Upper lobe of right lung (tissue), 1 donor: ENCODE data around the gene SMIM41. TPM values are rescaled to one million over a fixed set of nuclear protein-coding genes. Genes with fewer than 3 reads are reported as not detected.

Source experiments
- ATAC-seq: fragments of 200-7000 bp; cut with Tn5 transposase; one replicate; pipeline ENCODE4 v1.9.1; 2020; ENCODE audit warnings: mild to moderate bottlenecking, moderate library complexity
- DNase-seq: peaks from one replicate; pipeline ENCODE4 v3.0.0-alpha.2; 2020
- H3K27ac ChIP-seq: fragments of 200-600 bp; one replicate; pipeline ENCODE4 v1.8.0; 2022
- H3K27me3 ChIP-seq: fragments of 200-600 bp; one replicate; pipeline ENCODE4 v1.8.0; 2022; ENCODE audit warnings: mild to moderate bottlenecking
- H3K36me3 ChIP-seq: fragments of 200-600 bp; one replicate; pipeline ENCODE4 v1.8.0; 2022
- H3K4me1 ChIP-seq: fragments of 200-600 bp; one replicate; pipeline ENCODE4 v1.8.0; 2022
- H3K4me3 ChIP-seq: fragments of 200-600 bp; one replicate; pipeline ENCODE4 v1.8.0; 2022; ENCODE audit warnings: mild to moderate bottlenecking
- H3K9me3 ChIP-seq: fragments of 200-600 bp; one replicate; pipeline ENCODE4 v1.8.0; 2022
- CTCF ChIP-seq: fragments of 200-600 bp; IDR thresholded peaks from one replicate; pipeline ENCODE4 v1.8.0; 2022; ENCODE audit warnings: antibody characterized with exemption
- intact Hi-C: fragments of 100-400 bp; cut with DNase I; formaldehyde crosslinking; loops from one replicate; pipeline ENCODE4 v1.11.0; 2022
- long read RNA-seq: library from polyadenylated mRNA; unstranded; transcript quantifications from one replicate; pipeline ENCODE4 v2.0.0, GENCODE V29; 2021
- total RNA-seq: library from RNA; stranded (reverse); fragmentation: NEBNext Ultra II Directional; extraction: Animal tissue kit (Norgen Biotek cat#: 25700); gene quantifications from one replicate; pipeline ENCODE4 v1.2.1, GENCODE V29; 2021
- donor health status: DM: no; HTN: yes; CAD: no; lungs with severe emphysema.

Gene SMIM41
- 6.1 TPM for total RNA-seq
- long read RNA-seq, transcript OR7E47P-205 (3 exons, 1,422 nt) = major isoform, 8 of 11 reads
- long read RNA-seq, partial matches to known transcripts = 0 of 11 reads
- long read RNA-seq, other reads (novel, unspliced or antisense) = 3 of 11 reads

- H3K27me3 ChIP-seq = no peaks in the 10 kb centered on the region
Observed at GRCh38 chr12:52079576-52080402, at the start of gene SMIM41. Gene SMIM41, plus strand, starts transcription at chr12:52079704. Its CDS starts 76 bp downstream, at chr12:52079780.

GRCh38 chr12:52032446-52032803, 47.1 kb upstream of the SMIM41 start:
- no peaks in the 10 kb centered on the region for H3K36me3 ChIP-seq
- H3K9me3 ChIP-seq = no peaks in the 10 kb centered on the region
- ATAC-seq = no peak
- H3K4me1 ChIP-seq = peaks cover 24% of the 10 kb centered on the region
- TF ChIP-seq CTCF = no peak
- DNase-seq = no peak
- no peaks in the 10 kb centered on the region for H3K27me3 ChIP-seq
- H3K27ac ChIP-seq = peak overlapping the region; percentile 93
- intact Hi-C loops = no loop called here
- H3K4me3 ChIP-seq = peak overlapping the region; percentile 45

More at GRCh38 chr12:52079576-52080402, at the start of gene SMIM41:
- H3K9me3 ChIP-seq = no peaks in the 10 kb centered on the region
- H3K36me3 ChIP-seq = peaks cover 29% of the 10 kb centered on the region
- DNase-seq = peak; percentile 71
- intact Hi-C loops = no loop called here
- H3K4me3 ChIP-seq = peak within 1 kb of the TSS; percentile 48
- TF ChIP-seq CTCF = no peak
- H3K4me1 ChIP-seq = peaks cover 25% of the 10 kb centered on the region
- peak within 1 kb of the TSS; percentile 83 for H3K27ac ChIP-seq
- peak; percentile 2 for ATAC-seq

- H3K36me3 ChIP-seq = no peaks in the 10 kb centered on the region
- peak overlapping the region; percentile 45 for H3K4me3 ChIP-seq
- peak; percentile 98 for DNase-seq
- intact Hi-C loops = no loop called here
- H3K27me3 ChIP-seq = no peaks in the 10 kb centered on the region
- H3K9me3 ChIP-seq = no peaks in the 10 kb centered on the region
- H3K27ac ChIP-seq = peak overlapping the region; percentile 93
- peaks cover 24% of the 10 kb centered on the region for H3K4me1 ChIP-seq
- peak; percentile 96 for ATAC-seq
- no peak for TF ChIP-seq CTCF
Observed at GRCh38 chr12:52032804-52033445, 46.6 kb upstream of the SMIM41 start.

- ATAC-seq (no peak), DNase-seq (no peak)
- Histone ChIP-seq H3K4me1 (peaks cover 27% of the 10 kb centered on the region), H3K27ac (peak overlapping the region; percentile 93), H3K27me3 (no peaks in the 10 kb centered on the region), H3K9me3 (no peaks in the 10 kb centered on the region), H3K36me3 (no peaks in the 10 kb centered on the region), H3K4me3 (peak overlapping the region; percentile 45)
- TF ChIP-seq CTCF = no peak
- intact Hi-C loops = no loop called here
Observed at GRCh38 chr12:52033446-52034140, 45.9 kb upstream of the SMIM41 start.

- peaks cover 29% of the 10 kb centered on the region for H3K4me1 ChIP-seq
- no peak overlapping the region for H3K27ac ChIP-seq
- ATAC-seq (no peak), DNase-seq (no peak)
- no peak for TF ChIP-seq CTCF
- H3K27me3 ChIP-seq = no peaks in the 10 kb centered on the region
- H3K9me3 ChIP-seq = no peaks in the 10 kb centered on the region
- no peak overlapping the region for H3K4me3 ChIP-seq
- intact Hi-C loops = no loop called here
- no peaks in the 10 kb centered on the region for H3K36me3 ChIP-seq
Observed at GRCh38 chr12:52035190-52035589, 44.3 kb upstream of the SMIM41 start.
